ENCODE results near the gene STAT4. TPM values are rescaled to one million over a fixed set of nuclear protein-coding genes. Genes with fewer than 3 reads are reported as not detected.

STAT4 gene
- total and polyA plus RNA-seq, 4 donors = 0.85 to 7.9 (median 3.2) TPM

DNA sequence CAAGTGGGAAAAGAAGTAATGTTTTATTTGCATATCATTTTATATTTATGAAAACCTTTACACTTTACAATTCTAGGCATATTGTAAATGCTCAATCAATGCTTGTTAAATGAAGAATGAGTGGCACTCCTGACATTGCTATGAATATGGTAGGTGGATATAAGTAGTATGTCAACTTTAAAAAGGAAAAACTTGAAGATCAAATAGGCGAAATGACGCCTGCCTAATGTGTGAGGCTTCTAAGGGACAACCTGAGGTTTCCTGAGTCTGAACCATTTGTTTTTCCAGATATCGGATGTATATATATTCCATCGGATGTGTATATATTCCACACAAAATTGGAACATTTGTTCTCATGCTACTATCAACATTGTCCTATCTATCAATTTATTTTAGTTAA, 1.4 kb downstream of the STAT4 start:
- Histone ChIP-seq H3K4me1 (ENCODE audit: control insufficient read depth in 4 of 4, insufficient read depth in 4 of 4, low read length in 3 of 4) (peaks cover 0 to 14% (median 7%) of the 10 kb centered on the region in 4 donors), H3K36me3 (ENCODE audit: control insufficient read depth in 4 of 4, insufficient read depth in 3 of 4, low read depth in 1 of 4, low read length in 3 of 4) (no peaks in the 10 kb centered on the region), H3K27ac (ENCODE audit: low read depth in 1 of 2, low read length in 2 of 2) (no peak overlapping the region), H3K27me3 (ENCODE audit: control insufficient read depth in 4 of 4, insufficient read depth in 4 of 4, low read length in 3 of 4) (no peaks in the 10 kb centered on the region), H3K9me3 (ENCODE audit: control insufficient read depth in 4 of 4, low read length in 3 of 4) (no peaks in the 10 kb centered on the region), H3K4me3 (ENCODE audit: low read depth in 1 of 3, low read length in 3 of 3) (no peak overlapping the region), H3K9ac (ENCODE audit: low read depth in 1 of 2, low read length in 2 of 2) (no peak overlapping the region)
- TF ChIP-seq ZBTB33 (IDR thresholded peaks at IDR 0.05) (no peak), YY1 (IDR thresholded peaks at IDR 0.05) (no peak), GABPA (IDR thresholded peaks at IDR 0.05 in 1 of 2, conservative IDR thresholded peaks at IDR 0.05 in 1 of 2) (no peak), NR2F2 (IDR thresholded peaks at IDR 0.05) (no peak), HNF4A (conservative IDR thresholded peaks at IDR 0.05) (no peak), JUND (IDR thresholded peaks at IDR 0.05) (no peak), TAF1 (conservative IDR thresholded peaks at IDR 0.05) (no peak), HNF4G (IDR thresholded peaks at IDR 0.05) (no peak), RXRA (IDR thresholded peaks at IDR 0.05) (no peak), FOXA1 (IDR thresholded peaks at IDR 0.05) (no peak), RAD21 (IDR thresholded peaks at IDR 0.05) (no peak), EGR1 (IDR thresholded peaks at IDR 0.05; ENCODE audit: low read depth in 2 of 2) (no peak)
- TF ChIP-seq, protein P1, sequence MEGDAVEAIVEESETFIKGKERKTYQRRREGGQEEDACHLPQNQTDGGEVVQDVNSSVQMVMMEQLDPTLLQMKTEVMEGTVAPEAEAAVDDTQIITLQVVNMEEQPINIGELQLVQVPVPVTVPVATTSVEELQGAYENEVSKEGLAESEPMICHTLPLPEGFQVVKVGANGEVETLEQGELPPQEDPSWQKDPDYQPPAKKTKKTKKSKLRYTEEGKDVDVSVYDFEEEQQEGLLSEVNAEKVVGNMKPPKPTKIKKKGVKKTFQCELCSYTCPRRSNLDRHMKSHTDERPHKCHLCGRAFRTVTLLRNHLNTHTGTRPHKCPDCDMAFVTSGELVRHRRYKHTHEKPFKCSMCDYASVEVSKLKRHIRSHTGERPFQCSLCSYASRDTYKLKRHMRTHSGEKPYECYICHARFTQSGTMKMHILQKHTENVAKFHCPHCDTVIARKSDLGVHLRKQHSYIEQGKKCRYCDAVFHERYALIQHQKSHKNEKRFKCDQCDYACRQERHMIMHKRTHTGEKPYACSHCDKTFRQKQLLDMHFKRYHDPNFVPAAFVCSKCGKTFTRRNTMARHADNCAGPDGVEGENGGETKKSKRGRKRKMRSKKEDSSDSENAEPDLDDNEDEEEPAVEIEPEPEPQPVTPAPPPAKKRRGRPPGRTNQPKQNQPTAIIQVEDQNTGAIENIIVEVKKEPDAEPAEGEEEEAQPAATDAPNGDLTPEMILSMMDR (IDR thresholded peaks at IDR 0.05; ENCODE audit: low read depth, low read length, missing input control) = no peak
- TF ChIP-seq, protein P2, sequence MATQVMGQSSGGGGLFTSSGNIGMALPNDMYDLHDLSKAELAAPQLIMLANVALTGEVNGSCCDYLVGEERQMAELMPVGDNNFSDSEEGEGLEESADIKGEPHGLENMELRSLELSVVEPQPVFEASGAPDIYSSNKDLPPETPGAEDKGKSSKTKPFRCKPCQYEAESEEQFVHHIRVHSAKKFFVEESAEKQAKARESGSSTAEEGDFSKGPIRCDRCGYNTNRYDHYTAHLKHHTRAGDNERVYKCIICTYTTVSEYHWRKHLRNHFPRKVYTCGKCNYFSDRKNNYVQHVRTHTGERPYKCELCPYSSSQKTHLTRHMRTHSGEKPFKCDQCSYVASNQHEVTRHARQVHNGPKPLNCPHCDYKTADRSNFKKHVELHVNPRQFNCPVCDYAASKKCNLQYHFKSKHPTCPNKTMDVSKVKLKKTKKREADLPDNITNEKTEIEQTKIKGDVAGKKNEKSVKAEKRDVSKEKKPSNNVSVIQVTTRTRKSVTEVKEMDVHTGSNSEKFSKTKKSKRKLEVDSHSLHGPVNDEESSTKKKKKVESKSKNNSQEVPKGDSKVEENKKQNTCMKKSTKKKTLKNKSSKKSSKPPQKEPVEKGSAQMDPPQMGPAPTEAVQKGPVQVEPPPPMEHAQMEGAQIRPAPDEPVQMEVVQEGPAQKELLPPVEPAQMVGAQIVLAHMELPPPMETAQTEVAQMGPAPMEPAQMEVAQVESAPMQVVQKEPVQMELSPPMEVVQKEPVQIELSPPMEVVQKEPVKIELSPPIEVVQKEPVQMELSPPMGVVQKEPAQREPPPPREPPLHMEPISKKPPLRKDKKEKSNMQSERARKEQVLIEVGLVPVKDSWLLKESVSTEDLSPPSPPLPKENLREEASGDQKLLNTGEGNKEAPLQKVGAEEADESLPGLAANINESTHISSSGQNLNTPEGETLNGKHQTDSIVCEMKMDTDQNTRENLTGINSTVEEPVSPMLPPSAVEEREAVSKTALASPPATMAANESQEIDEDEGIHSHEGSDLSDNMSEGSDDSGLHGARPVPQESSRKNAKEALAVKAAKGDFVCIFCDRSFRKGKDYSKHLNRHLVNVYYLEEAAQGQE (IDR thresholded peaks at IDR 0.05) = no peak
- TF ChIP-seq, protein P3, sequence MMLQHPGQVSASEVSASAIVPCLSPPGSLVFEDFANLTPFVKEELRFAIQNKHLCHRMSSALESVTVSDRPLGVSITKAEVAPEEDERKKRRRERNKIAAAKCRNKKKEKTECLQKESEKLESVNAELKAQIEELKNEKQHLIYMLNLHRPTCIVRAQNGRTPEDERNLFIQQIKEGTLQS (IDR thresholded peaks at IDR 0.05) = no peak
- 90% methylated on average over 4 of the region's 4 CpGs for WGBS
- DNase-seq (ENCODE audit: low spot score) = no peak

DNA sequence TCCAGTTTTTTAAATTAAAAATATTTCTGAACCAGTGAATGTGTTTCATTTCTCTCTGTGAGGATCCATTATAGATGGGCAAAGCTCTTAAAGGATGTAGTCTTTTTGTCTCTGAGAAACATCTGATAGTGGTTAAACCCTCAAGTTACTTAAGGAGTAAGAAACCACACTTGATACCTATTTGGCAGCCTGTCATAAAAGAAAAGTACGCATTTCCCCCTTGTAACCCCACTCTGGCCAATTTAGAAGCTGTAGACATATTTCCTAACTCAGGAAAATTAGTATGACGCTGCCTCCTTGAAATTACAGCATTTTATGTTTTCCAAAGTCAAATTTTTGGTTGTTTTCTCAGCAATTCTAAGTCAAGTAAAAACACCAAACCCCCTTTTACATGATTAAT, 2.0 kb downstream of the STAT4 start:
- TF ChIP-seq, protein P3 (IDR thresholded peaks at IDR 0.05) = no peak
- no peak for TF ChIP-seq RXRA (IDR thresholded peaks at IDR 0.05)
- no peak for TF ChIP-seq TAF1 (conservative IDR thresholded peaks at IDR 0.05)
- TF ChIP-seq JUND (IDR thresholded peaks at IDR 0.05) = no peak
- no peak for TF ChIP-seq NR2F2 (IDR thresholded peaks at IDR 0.05)
- no peak for DNase-seq (ENCODE audit: low spot score)
- no peaks in the 10 kb centered on the region for H3K36me3 ChIP-seq (ENCODE audit: control insufficient read depth in 4 of 4, insufficient read depth in 3 of 4, low read depth in 1 of 4, low read length in 3 of 4)
- H3K4me3 ChIP-seq (ENCODE audit: low read depth in 1 of 3, low read length in 3 of 3) = no peak overlapping the region
- H3K9ac ChIP-seq (ENCODE audit: low read depth in 1 of 2, low read length in 2 of 2) = peak overlapping the region in 1 of 2 donors; percentile 42
- no peaks in the 10 kb centered on the region for H3K27me3 ChIP-seq (ENCODE audit: control insufficient read depth in 4 of 4, insufficient read depth in 4 of 4, low read length in 3 of 4)
- H3K4me1 ChIP-seq (ENCODE audit: control insufficient read depth in 4 of 4, insufficient read depth in 4 of 4, low read length in 3 of 4) = peaks cover 0 to 14% (median 7%) of the 10 kb centered on the region in 4 donors
- no peak overlapping the region for H3K27ac ChIP-seq (ENCODE audit: low read depth in 1 of 2, low read length in 2 of 2)
- H3K9me3 ChIP-seq (ENCODE audit: control insufficient read depth in 4 of 4, low read length in 3 of 4) = no peaks in the 10 kb centered on the region
- WGBS = 84% methylated on average over 2 of the region's 2 CpGs

Data from liver (tissue), 9 donors.